HUES48 (cell line): Measurements from ENCODE around the gene PTBP3.

Source experiments
- H3K27ac ChIP-seq: one replicate; pipeline ENCODE4 v1.7.0; 2013; ENCODE audit warnings: low read depth, low read length, inconsistent platforms
- H3K27me3 ChIP-seq: 2 replicates; pipeline ENCODE4 v1.6.1; 2013; ENCODE audit warnings: mild to moderate bottlenecking, low read length; ENCODE audit not compliant: control insufficient read depth, insufficient read depth
- H3K36me3 ChIP-seq: 2 replicates; pipeline ENCODE4 v1.6.1; 2013; ENCODE audit warnings: low read length; ENCODE audit not compliant: control insufficient read depth, insufficient read depth
- H3K4me1 ChIP-seq: 2 replicates; pipeline ENCODE4 v1.6.1; 2013; ENCODE audit warnings: mild to moderate bottlenecking, low read length; ENCODE audit not compliant: control insufficient read depth, insufficient read depth
- H3K4me3 ChIP-seq: 2 replicates; pipeline ENCODE4 v1.5.1; 2013; ENCODE audit warnings: mild to moderate bottlenecking, low read depth, low read length
- H3K9ac ChIP-seq: 2 replicates; pipeline ENCODE4 v1.6.1; 2013; ENCODE audit warnings: mild to moderate bottlenecking, low read depth, low read length, moderate library complexity
- H3K9me3 ChIP-seq: 2 replicates; pipeline ENCODE4 v1.6.1; 2013; ENCODE audit warnings: low read length; ENCODE audit not compliant: control insufficient read depth, insufficient read depth

Gene PTBP3

DNA sequence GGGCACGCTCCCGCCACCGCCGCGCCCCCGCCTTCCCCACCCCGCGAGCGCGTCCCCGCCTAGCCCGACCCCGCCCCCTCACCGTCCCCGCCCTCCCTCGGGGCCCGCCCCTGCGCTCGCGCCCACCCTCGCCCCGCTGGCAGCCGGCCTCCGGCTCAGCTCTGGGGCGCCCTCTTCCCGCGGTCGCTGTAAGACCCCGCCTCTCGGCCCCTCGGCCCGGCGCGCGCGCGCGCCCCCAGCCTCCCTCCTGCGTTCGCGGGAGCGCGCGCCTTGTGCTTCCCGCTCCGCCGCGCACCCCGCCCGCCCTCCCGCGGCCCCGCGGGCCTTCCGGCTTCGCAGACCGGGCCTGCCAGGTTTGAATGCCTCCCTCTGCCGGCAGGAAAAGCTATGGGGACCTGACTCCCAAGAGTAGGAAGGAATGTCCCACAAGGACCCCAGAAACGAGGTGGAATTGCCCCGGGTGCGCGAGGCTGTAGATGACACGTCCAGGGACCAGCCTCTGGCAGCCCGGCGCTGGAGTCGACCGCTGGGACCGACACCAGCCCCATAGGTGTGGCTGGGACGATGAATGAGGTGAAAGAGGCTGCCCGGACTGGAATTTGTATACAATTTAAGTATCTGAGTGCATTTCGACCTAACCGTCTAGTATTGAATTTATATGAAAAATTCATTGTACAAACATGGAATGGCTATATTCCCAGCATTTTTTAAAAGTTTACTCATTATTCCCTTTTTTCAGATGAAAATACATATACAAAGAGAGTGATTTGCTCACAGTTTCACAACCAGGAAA lies 416 bp upstream of the PTBP3 start:
- Histone ChIP-seq H3K9me3 (no peaks in the 10 kb centered on the region), H3K27me3 (no peaks in the 10 kb centered on the region), H3K4me3 (peak overlapping the region; percentile 98), H3K9ac (peak overlapping the region; percentile 70), H3K27ac (peak overlapping the region; percentile 91), H3K4me1 (peaks cover 20% of the 10 kb centered on the region), H3K36me3 (no peaks in the 10 kb centered on the region)

DNA sequence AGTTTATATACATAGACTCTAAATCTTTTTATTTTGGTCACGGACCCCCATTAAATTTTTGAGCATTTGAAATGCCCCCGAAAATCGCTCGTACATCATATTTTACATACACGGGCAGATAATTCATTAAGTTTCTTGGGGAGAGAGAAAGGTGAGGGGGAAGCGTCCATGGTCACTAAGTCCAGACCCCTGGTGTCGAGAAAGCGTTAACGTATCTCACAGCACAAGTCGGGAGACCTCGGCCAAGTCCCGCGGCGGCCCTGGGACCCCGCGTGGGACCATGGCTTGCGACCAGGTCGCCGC lies 794 bp downstream of the PTBP3 start:
- no peaks in the 10 kb centered on the region for H3K27me3 ChIP-seq
- peak overlapping the region; percentile 91 for H3K27ac ChIP-seq
- H3K9ac ChIP-seq = peak overlapping the region; percentile 89
- no peaks in the 10 kb centered on the region for H3K36me3 ChIP-seq
- no peaks in the 10 kb centered on the region for H3K9me3 ChIP-seq
- peaks cover 20% of the 10 kb centered on the region for H3K4me1 ChIP-seq
- peak overlapping the region; percentile 98 for H3K4me3 ChIP-seq

DNA sequence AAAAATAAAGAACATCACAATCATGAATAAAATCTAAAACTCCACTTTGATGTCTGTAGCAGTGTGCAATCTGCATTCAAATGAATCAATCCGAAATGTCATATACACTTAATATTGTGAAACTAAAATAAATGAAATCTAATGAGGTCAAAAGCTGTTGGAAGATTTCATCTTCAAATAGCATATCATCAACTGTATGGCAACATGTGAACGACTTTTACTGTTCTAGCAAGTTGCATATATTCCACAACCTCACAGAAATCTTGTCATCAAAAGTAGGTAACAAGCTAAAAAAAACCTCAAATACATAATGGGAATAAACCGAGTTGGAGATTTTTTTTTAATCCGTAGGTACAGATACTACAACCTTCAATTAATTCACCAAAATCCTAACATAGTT lies 1.2 kb downstream of the PTBP3 start:
- Histone ChIP-seq H3K9me3 (no peaks in the 10 kb centered on the region), H3K4me1 (peaks cover 20% of the 10 kb centered on the region), H3K36me3 (no peaks in the 10 kb centered on the region), H3K9ac (peak overlapping the region; percentile 89), H3K27me3 (no peaks in the 10 kb centered on the region), H3K27ac (peak overlapping the region; percentile 91), H3K4me3 (peak overlapping the region; percentile 98)

DNA sequence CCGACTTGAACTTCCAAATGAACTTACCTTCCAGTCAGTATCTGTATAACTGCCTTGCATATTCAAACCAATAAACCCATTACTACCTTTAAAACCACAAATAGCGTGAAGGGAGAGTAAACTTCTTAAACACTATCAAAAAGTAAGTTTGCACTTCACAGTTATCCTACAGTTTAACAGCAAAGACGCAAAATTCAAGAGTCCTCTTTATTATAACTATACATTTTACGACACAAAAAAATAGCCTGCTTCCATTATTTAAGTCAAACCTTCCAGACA lies 1.8 kb downstream of the PTBP3 start:
- Histone ChIP-seq H3K27me3 (no peaks in the 10 kb centered on the region), H3K27ac (no peak overlapping the region), H3K9me3 (no peaks in the 10 kb centered on the region), H3K36me3 (no peaks in the 10 kb centered on the region), H3K9ac (no peak overlapping the region), H3K4me3 (peak overlapping the region; percentile 98), H3K4me1 (peaks cover 22% of the 10 kb centered on the region)

DNA sequence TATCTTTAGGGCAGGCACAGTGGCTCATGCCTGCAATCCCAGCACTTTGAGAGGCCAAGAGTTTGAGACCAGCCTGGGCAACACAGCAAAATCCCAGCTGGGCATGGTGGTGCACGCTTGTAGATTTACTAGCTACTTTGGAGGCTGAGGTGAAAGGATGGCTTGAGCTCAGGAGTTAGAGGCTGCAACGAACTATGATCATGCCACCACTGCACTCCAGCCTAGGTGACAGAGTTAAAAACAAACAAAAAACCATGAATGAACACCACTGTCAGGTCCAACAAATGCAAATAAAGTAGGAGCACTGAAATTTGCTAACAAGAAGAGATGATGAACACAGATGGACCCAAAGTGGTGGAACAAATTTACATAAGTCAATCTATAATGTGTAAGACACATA lies 4.9 kb downstream of the PTBP3 start:
- Histone ChIP-seq H3K9ac (no peak overlapping the region), H3K36me3 (no peaks in the 10 kb centered on the region), H3K4me1 (peaks cover 31% of the 10 kb centered on the region), H3K27ac (no peak overlapping the region), H3K9me3 (no peaks in the 10 kb centered on the region), H3K27me3 (no peaks in the 10 kb centered on the region), H3K4me3 (no peak overlapping the region)

DNA sequence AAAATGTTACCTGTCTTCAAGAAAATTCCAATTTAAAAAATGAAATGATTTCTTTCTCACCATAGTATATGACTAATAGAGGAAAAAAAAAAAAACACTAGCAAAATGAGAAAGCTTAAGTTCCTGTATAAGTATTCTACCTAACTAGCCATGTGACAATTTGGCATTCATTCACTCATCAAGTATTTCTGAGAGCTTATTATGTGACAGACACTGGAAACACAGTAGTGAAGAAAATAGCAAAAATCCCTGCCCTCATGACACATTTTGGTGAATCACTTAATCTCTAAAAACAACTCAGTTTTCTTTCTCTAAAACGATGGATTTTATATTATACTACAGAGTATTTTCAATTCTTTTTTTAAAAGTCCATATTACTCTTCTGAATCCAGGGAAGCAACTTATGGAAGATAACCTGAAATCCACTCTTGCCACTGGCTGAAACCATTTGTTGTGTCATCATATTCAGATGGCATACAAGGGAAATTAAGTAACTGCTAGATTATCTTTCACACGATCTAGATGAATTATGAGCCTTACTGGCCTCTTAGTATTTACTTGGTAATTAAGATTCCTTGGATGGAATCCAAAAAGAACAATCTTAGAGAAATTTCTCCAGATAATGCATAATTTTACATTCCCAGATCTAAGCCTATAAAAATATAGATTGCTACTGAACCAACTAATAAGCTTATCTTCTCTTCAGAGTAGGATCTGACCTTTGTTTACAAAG lies 5.5 kb downstream of the PTBP3 start:
- no peaks in the 10 kb centered on the region for H3K27me3 ChIP-seq
- no peak overlapping the region for H3K27ac ChIP-seq
- no peaks in the 10 kb centered on the region for H3K9me3 ChIP-seq
- peaks cover 34% of the 10 kb centered on the region for H3K4me1 ChIP-seq
- no peaks in the 10 kb centered on the region for H3K36me3 ChIP-seq
- H3K9ac ChIP-seq = no peak overlapping the region
- no peak overlapping the region for H3K4me3 ChIP-seq

DNA sequence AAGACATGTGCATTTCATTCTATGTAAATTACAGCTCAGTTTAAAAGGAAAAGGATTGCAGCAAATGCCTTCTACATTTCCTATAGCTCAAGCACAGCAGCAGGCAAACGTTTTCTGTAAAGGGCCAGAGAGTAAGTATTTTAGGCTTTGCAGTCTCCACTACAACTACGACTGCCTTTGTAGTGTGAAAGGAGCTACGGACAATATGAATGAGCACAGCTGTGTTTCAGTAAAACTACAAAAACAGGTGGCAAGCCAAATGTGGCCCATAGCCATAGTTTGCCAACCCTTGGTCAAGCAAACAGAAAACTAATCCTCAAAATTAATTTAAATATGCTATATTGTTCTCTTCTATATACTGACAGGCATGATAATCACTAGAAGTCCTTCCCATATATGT lies 7.2 kb downstream of the PTBP3 start:
- Histone ChIP-seq H3K36me3 (no peaks in the 10 kb centered on the region), H3K27ac (peak overlapping the region; percentile 49), H3K27me3 (no peaks in the 10 kb centered on the region), H3K9ac (no peak overlapping the region), H3K9me3 (no peaks in the 10 kb centered on the region), H3K4me1 (peaks cover 29% of the 10 kb centered on the region), H3K4me3 (no peak overlapping the region)

DNA sequence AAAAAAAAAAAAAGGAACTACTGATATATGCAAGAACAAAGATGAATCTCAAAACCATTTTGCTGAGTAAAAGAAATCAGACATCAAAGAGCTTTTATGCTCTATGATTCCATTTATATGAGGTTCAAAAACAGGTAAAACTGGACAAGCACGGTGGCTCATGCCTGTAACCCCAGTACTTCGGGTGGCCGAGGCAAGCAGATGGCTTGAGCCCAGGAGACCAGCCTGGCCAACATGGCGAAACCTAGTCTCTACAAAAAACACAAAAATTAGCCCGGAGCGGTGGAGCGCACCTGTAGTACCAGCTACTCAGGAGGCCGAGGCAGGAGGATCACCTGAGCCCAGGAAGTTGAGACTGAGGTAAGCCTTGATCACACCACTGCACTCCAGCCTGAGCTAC lies 7.8 kb downstream of the PTBP3 start:
- Histone ChIP-seq H3K36me3 (no peaks in the 10 kb centered on the region), H3K9ac (no peak overlapping the region), H3K4me3 (no peak overlapping the region), H3K27me3 (no peaks in the 10 kb centered on the region), H3K9me3 (no peaks in the 10 kb centered on the region), H3K27ac (peak overlapping the region; percentile 49), H3K4me1 (peaks cover 25% of the 10 kb centered on the region)

DNA sequence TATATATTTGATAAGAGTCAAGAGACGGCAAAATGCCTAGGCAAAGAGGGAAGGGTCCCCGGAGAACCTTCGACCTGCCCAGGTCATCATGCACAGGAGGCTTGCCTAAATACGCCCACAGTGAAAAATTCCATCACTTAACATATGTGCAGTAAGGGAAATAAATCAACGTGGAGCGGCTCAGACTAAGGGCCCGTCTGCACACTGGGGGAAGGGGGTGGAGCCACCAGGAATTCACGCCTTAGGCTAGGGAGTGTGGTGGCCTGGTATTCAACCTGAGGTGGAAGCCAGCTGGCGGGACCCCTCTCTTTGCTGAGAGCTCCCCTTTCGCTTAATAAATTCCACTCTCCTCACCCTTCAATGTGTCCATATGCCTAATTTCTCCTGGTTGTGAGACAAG lies 8.3 kb downstream of the PTBP3 start:
- Histone ChIP-seq H3K27me3 (no peaks in the 10 kb centered on the region), H3K4me1 (peaks cover 25% of the 10 kb centered on the region), H3K36me3 (no peaks in the 10 kb centered on the region)

DNA sequence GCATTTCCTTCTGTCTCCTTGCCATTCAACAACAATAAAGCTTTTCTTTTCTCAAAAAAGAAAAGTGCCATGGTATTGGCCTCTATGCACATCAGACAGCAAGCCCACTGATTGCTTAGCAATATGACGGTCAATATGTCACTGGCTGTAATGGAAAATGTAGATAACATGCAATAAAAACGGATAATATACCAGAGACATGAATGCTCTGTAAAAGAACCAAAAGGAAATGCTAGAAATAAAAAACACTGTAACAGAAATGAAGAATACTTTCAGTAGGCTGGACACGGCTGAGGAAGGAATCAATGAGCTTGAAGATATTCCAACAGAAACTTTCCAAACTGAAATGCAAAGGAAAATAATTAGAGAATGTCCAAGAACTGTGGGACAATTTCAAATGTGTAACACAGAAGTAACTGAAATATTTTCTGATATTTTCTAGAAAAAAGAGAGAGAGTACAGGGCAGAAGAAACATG lies 10.0 kb downstream of the PTBP3 start:
- no peaks in the 10 kb centered on the region for H3K36me3 ChIP-seq
- H3K4me1 ChIP-seq = peaks cover 25% of the 10 kb centered on the region
- H3K27me3 ChIP-seq = no peaks in the 10 kb centered on the region
- no peak overlapping the region for H3K27ac ChIP-seq
- no peaks in the 10 kb centered on the region for H3K9me3 ChIP-seq
- H3K4me3 ChIP-seq = no peak overlapping the region
- H3K9ac ChIP-seq = no peak overlapping the region

More for the DNA sequence above, 8.3 kb downstream of the PTBP3 start:
- Histone ChIP-seq H3K4me3 (no peak overlapping the region), H3K9ac (no peak overlapping the region), H3K27ac (no peak overlapping the region), H3K9me3 (no peaks in the 10 kb centered on the region)

DNA sequence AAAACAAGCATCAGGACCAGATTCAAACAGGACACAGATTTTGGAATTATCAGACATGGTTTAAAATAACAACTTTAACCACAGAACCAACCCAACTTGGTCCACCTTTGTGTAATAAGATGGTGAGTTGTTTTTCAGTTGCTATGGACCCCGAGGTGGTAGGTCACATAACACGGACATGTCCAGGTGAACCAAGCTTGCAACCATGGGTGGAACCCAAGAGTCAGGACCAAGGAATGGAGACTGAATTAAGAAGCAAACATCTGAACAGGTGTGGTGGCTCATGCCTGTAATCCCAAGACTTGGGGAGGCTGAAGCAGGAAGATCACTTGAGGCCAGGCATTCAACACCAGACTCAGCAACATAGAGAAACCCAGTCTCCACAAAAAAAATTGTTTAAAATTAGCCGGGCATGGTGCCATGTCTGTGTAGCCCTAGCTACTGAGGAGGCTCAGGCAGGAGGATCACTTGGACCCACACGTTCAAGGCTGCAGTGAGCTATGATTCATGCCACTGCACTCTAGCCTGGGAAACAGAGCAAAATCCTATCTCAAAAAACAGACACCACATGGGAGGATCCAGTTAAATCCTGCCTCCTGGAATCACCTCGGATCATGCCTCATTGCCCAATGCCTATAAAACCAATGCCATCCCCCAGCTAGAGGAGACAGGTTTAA lies 10.6 kb downstream of the PTBP3 start:
- Histone ChIP-seq H3K36me3 (no peaks in the 10 kb centered on the region), H3K9me3 (no peaks in the 10 kb centered on the region), H3K4me1 (peaks cover 25% of the 10 kb centered on the region), H3K27ac (no peak overlapping the region), H3K9ac (no peak overlapping the region), H3K4me3 (no peak overlapping the region), H3K27me3 (no peaks in the 10 kb centered on the region)
